GM12878 (cell line): Measurements from ENCODE around the gene CEACAM4. TPM values are rescaled to one million over a fixed set of nuclear protein-coding genes. Genes with fewer than 3 reads are reported as not detected.

Experiments
- ATAC-seq: fragments of 200-7000 bp; cut with Tn5 transposase; 3 replicates; pipeline ENCODE4 v1.9.1; 2020; ENCODE audit warnings: mild to moderate bottlenecking, moderate library complexity
- BruUV-seq: library from RNA; stranded (reverse); fragments of 400-500 nt; replicated peaks from 2 replicates; lab custom pipeline; 2021; lab: Mats Ljungman, UMichigan
- CTCF ChIA-PET: fragments of 300-600 bp; sonication (Branson Sonifier 250); formaldehyde crosslinking; extraction: SDS; loops from one replicate; lab custom pipeline; 2021; ENCODE audit warnings: inconsistent platforms; lab: Yijun Ruan, JAX
- POLR2A ChIA-PET: fragments of 350-600 bp; formaldehyde crosslinking; extraction: SDS; loops from one replicate; lab custom pipeline; 2021; ENCODE audit warnings: inconsistent platforms; lab: Charles Lee
- RAD21 ChIA-PET: fragments of 300-600 bp; sonication (Branson Sonifier 250); formaldehyde crosslinking; loops from one replicate; lab custom pipeline; 2023; ENCODE audit warnings: antibody characterized with exemption; ENCODE audit not compliant: unreplicated experiment; lab: Charles Lee
- SMC1A ChIA-PET: fragments of 300-600 bp; sonication (Branson Sonifier 250); formaldehyde crosslinking; loops from one replicate; lab custom pipeline; 2023; ENCODE audit not compliant: unreplicated experiment, uncharacterized antibody; lab: Charles Lee
- DNase-seq: peaks from one replicate; pipeline ENCODE4 v3.0.0-alpha.2; 2011; ENCODE audit warnings: low read depth, low spot score
- FAIRE-seq: peaks from 3 replicates; lab custom pipeline; 2011; peaks lifted over from hg19 to GRCh38; lab: Jason Lieb, UNC
- H2AFZ ChIP-seq: 2 replicates; pipeline ENCODE4 v1.6.0; 2011; ENCODE audit warnings: low read depth, low read length, control low read depth; ENCODE audit not compliant: control insufficient read depth
- H3K27ac ChIP-seq: 2 replicates; pipeline ENCODE4 v1.5.1; 2011; ENCODE audit warnings: control low read depth; ENCODE audit not compliant: control insufficient read depth, insufficient read depth
- H3K27me3 ChIP-seq, 2 experiments: replicated peaks in 1 of 2; 2 replicates each; pipeline versions ENCODE4 v1.6.0 to v1.6.1; 2011; ENCODE audit warnings: low read length in 1 of 2; ENCODE audit not compliant: control insufficient read depth in 2 of 2, insufficient read depth in 2 of 2
- H3K36me3 ChIP-seq, 2 experiments: 2 replicates each; pipeline ENCODE4 v1.5.1; 2011; ENCODE audit warnings: low read length in 1 of 2; ENCODE audit not compliant: control insufficient read depth in 2 of 2, insufficient read depth in 2 of 2
- H3K4me1 ChIP-seq: 2 replicates; pipeline ENCODE4 v1.6.1; 2011; ENCODE audit warnings: mild to moderate bottlenecking, low read length, moderate library complexity, mixed read lengths; ENCODE audit not compliant: control insufficient read depth, insufficient read depth
- H3K4me2 ChIP-seq: 2 replicates; pipeline ENCODE4 v1.6.0; 2011; ENCODE audit warnings: control low read depth; ENCODE audit not compliant: control insufficient read depth, insufficient read depth
- H3K4me3 ChIP-seq: fragments of 200-600 bp; sonication (generic); 2 replicates; pipeline ENCODE4 v1.5.1; 2016
- H3K79me2 ChIP-seq: 2 replicates; pipeline ENCODE4 v1.6.0; 2011; ENCODE audit warnings: low read length; ENCODE audit not compliant: control insufficient read depth, insufficient read depth
- H3K9ac ChIP-seq: 2 replicates; pipeline ENCODE4 v1.8.0; 2011; ENCODE audit warnings: low read length, control low read depth, mixed read lengths; ENCODE audit not compliant: control insufficient read depth, insufficient read depth
- H3K9me3 ChIP-seq: replicated peaks from 3 replicates; pipeline ENCODE4 v1.5.1; 2011; ENCODE audit warnings: mild to moderate bottlenecking, low read length; ENCODE audit not compliant: control insufficient read depth, insufficient read depth
- H4K20me1 ChIP-seq: 2 replicates; pipeline ENCODE4 v1.6.0; 2011; ENCODE audit not compliant: control insufficient read depth, insufficient read depth
- CEBPB ChIP-seq, 2 experiments: fragments of 150-350 bp in 1 of 2; IDR thresholded peaks; 2 replicates each; pipeline ENCODE4 v1.6.1; 2012 to 2014; ENCODE audit warnings: low read depth in 2 of 2, low read length in 2 of 2, borderline replicate concordance in 1 of 2, inconsistent platforms in 1 of 2
- HDAC2 ChIP-seq: fragments of 200-600 bp; sonication (generic); IDR thresholded peaks from 2 replicates; pipeline ENCODE4 v1.6.1; 2017
- HDGF ChIP-seq: fragments of 450-650 bp; IDR thresholded peaks from 2 replicates; pipeline ENCODE4 v1.6.1; 2016; ENCODE audit warnings: antibody characterized with exemption
- KAT2A ChIP-seq: conservative IDR thresholded peaks from 2 replicates; pipeline ENCODE4 v1.6.1; 2011; ENCODE audit warnings: low read depth, low read length; ENCODE audit not compliant: control insufficient read depth
- KLF5 ChIP-seq: fragments of 450-650 bp; IDR thresholded peaks from 2 replicates; pipeline ENCODE4 v1.6.1; 2014; ENCODE audit warnings: mild to moderate bottlenecking; ENCODE audit not compliant: partially characterized antibody
- MEF2B ChIP-seq: fragments of 450-650 bp; IDR thresholded peaks from 2 replicates; pipeline ENCODE4 v1.6.1; 2018; ENCODE audit warnings: mild to moderate bottlenecking, moderate library complexity; ENCODE audit not compliant: partially characterized antibody, poor library complexity, severe bottlenecking
- NFXL1 ChIP-seq: fragments of 450-650 bp; IDR thresholded peaks from 2 replicates; pipeline ENCODE4 v1.6.1; 2017; ENCODE audit warnings: antibody characterized with exemption, mild to moderate bottlenecking, borderline replicate concordance
- NR2C1 ChIP-seq: fragments of 450-650 bp; IDR thresholded peaks from 2 replicates; pipeline ENCODE4 v1.6.1; 2017; ENCODE audit warnings: antibody characterized with exemption, mild to moderate bottlenecking, moderate library complexity
- POU2F2 ChIP-seq: IDR thresholded peaks from 3 replicates; pipeline ENCODE4 v1.6.1; 2011; ENCODE audit warnings: low read depth, mild to moderate bottlenecking, low read length, borderline replicate concordance
- SPI1 ChIP-seq: IDR thresholded peaks from 2 replicates; pipeline ENCODE4 v1.6.1; 2011; ENCODE audit warnings: low read depth, mild to moderate bottlenecking, low read length, moderate library complexity, borderline replicate concordance; ENCODE audit not compliant: insufficient read depth
- SREBF2 ChIP-seq: IDR thresholded peaks from 2 replicates; pipeline ENCODE4 v1.6.1; 2012; ENCODE audit warnings: mild to moderate bottlenecking, low read length
- TAF1 ChIP-seq: IDR thresholded peaks from 2 replicates; pipeline ENCODE4 v1.6.1; 2011; ENCODE audit warnings: mild to moderate bottlenecking, low read depth, low read length, borderline replicate concordance
- WRNIP1 ChIP-seq: IDR thresholded peaks from 2 replicates; pipeline ENCODE4 v1.6.1; 2011; ENCODE audit warnings: low read depth, low read length, improper control_type of control experiment, borderline replicate concordance
- WGBS: methylation state at CpG from one replicate; pipeline ENCODE4 v1.1.6; 2016; ENCODE audit warnings: low lambda C conversion rate; ENCODE audit not compliant: insufficient replicate concordance, insufficient coverage; ENCODE audit errors: missing lambda C conversion rate; 5-methylcytosine and 5-hydroxymethylcytosine counted together
- in situ Hi-C: fragments of 300-500 bp; cut with MboI; formaldehyde crosslinking; loops from 9 replicates; pipeline ENCODE4 v1.14.3; 2018; ENCODE audit warnings: mixed read lengths
- intact Hi-C: fragments of 100-400 bp; cut with micrococcal nuclease; formaldehyde crosslinking; loops from one replicate; pipeline ENCODE4 v1.14.2; 2022; ENCODE audit not compliant: unreplicated experiment
- polyA plus RNA-seq, 11 experiments: library from polyadenylated mRNA; depleted of rRNA in 4 of 11; unstranded in 6 of 11; stranded (reverse) in 5 of 11; fragments of >200 nt; fragmentation: Nextera tagmentation in 4 of 11; fragmentation: Illumina TruSeq in 1 of 11; extraction: Ambion mirVana in 4 of 11; extraction: Trizol in 1 of 11; gene quantifications; 1 replicate in 1 of 11; 2 replicates in 10 of 11; pipeline versions ENCODE4 v1.2.1 to v1.2.3, GENCODE V29; 2011 to 2016; ENCODE audit warnings: inconsistent platforms in 2 of 11, missing spikeins in 2 of 11, low read depth in 1 of 11
- total RNA-seq, 4 experiments: library from RNA; depleted of rRNA in 3 of 4; stranded (reverse); fragments of >200 nt in 3 of 4; fragmentation: Illumina TruSeq in 1 of 4; extraction: Trizol in 1 of 4; gene quantifications; 2 replicates each; pipeline versions ENCODE4 v1.2.1 to v1.2.3, GENCODE V29; 2013 to 2021
- TF ChIP-seq, protein P1 (sequence below): IDR thresholded peaks from 2 replicates; pipeline ENCODE4 v1.6.1; 2012; ENCODE audit warnings: low read depth, low read length, improper control_type of control experiment
- TF ChIP-seq, protein P2 (sequence below): fragments of 450-650 bp; formaldehyde crosslinking; IDR thresholded peaks from 2 replicates; pipeline ENCODE4 v1.4.0; 2020; ENCODE audit warnings: mild to moderate bottlenecking, moderate library complexity
- TF ChIP-seq, protein P3 (sequence below), 3 experiments: IDR thresholded peaks in 2 of 3; conservative IDR thresholded peaks in 1 of 3; 2 replicates each; pipeline ENCODE4 v1.5.1; 2011; ENCODE audit warnings: low read depth in 3 of 3, low read length in 3 of 3, mild to moderate bottlenecking in 3 of 3, control low read depth in 2 of 3, moderate library complexity in 2 of 3, inconsistent platforms in 1 of 3, mixed read lengths in 1 of 3; ENCODE audit not compliant: control insufficient read depth in 2 of 3, insufficient read depth in 1 of 3; ENCODE audit errors: extremely low read depth in 1 of 3

The CEACAM4 gene
- total and polyA plus RNA-seq, 10 of the 15 experiments (the other 5 are each of a cell fraction or from before 2014, with no cell fraction given) = not detected

DNA sequence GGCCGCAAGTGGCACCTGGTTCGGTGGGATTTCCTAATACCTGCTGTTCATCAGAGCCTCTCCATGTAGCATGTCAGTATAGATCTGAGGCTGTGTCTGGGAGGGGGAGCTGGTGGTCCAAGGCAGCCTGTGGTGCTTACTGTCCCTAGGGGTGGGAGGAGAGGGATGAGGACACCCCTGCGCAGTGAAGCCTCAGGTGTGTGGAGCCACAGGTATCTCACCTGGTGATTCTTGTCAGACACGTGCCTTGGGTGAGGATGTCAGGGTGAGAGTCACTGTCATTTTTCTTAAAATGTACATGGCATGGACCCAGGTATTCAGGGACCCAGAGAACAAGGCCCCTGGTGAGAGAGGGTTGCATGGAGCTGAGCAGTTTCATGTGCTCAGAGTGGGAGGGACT is 11.7 kb downstream of the CEACAM4 start:
- ChIA-PET CTCF (no interaction called here), POLR2A (no interaction called here), RAD21 (no interaction called here), SMC1A (no interaction called here)
- Histone ChIP-seq H3K4me2 (no peak overlapping the region), H3K9ac (no peak overlapping the region), H3K36me3 (no peaks in the 10 kb centered on the region), H2AFZ (no peak overlapping the region), H3K4me1 (no peaks in the 10 kb centered on the region; the same call in 1 of the 2 replicates), H4K20me1 (no peaks in the 10 kb centered on the region), H3K27me3 (no peaks in the 10 kb centered on the region; a peak in 2 of 4 replicates), H3K9me3 (no peaks in the 10 kb centered on the region), H3K4me3 (no peak overlapping the region), H3K79me2 (no peaks in the 10 kb centered on the region), H3K27ac (no peak overlapping the region)
- TF ChIP-seq WRNIP1 = no peak
- no peak for TF ChIP-seq HDGF
- TF ChIP-seq, protein P1, sequence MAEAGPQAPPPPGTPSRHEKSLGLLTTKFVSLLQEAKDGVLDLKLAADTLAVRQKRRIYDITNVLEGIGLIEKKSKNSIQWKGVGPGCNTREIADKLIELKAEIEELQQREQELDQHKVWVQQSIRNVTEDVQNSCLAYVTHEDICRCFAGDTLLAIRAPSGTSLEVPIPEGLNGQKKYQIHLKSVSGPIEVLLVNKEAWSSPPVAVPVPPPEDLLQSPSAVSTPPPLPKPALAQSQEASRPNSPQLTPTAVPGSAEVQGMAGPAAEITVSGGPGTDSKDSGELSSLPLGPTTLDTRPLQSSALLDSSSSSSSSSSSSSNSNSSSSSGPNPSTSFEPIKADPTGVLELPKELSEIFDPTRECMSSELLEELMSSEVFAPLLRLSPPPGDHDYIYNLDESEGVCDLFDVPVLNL = no peak
- no peak for TF ChIP-seq SPI1
- no peak for TF ChIP-seq NR2C1
- TF ChIP-seq KLF5 = no peak
- no peak for TF ChIP-seq HDAC2
- no peak for TF ChIP-seq SREBF2
- no peak for TF ChIP-seq KAT2A
- no peak for TF ChIP-seq TAF1
- no peak for TF ChIP-seq POU2F2
- TF ChIP-seq CEBPB (IDR thresholded peaks at IDR 0.05; ENCODE audit: borderline replicate concordance in 1 of 2, low read depth in 2 of 2, low read length in 2 of 2) = no peak
- TF ChIP-seq, protein P2, sequence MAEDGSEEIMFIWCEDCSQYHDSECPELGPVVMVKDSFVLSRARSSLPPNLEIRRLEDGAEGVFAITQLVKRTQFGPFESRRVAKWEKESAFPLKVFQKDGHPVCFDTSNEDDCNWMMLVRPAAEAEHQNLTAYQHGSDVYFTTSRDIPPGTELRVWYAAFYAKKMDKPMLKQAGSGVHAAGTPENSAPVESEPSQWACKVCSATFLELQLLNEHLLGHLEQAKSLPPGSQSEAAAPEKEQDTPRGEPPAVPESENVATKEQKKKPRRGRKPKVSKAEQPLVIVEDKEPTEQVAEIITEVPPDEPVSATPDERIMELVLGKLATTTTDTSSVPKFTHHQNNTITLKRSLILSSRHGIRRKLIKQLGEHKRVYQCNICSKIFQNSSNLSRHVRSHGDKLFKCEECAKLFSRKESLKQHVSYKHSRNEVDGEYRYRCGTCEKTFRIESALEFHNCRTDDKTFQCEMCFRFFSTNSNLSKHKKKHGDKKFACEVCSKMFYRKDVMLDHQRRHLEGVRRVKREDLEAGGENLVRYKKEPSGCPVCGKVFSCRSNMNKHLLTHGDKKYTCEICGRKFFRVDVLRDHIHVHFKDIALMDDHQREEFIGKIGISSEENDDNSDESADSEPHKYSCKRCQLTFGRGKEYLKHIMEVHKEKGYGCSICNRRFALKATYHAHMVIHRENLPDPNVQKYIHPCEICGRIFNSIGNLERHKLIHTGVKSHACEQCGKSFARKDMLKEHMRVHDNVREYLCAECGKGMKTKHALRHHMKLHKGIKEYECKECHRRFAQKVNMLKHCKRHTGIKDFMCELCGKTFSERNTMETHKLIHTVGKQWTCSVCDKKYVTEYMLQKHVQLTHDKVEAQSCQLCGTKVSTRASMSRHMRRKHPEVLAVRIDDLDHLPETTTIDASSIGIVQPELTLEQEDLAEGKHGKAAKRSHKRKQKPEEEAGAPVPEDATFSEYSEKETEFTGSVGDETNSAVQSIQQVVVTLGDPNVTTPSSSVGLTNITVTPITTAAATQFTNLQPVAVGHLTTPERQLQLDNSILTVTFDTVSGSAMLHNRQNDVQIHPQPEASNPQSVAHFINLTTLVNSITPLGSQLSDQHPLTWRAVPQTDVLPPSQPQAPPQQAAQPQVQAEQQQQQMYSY = no peak
- TF ChIP-seq, protein P3, sequence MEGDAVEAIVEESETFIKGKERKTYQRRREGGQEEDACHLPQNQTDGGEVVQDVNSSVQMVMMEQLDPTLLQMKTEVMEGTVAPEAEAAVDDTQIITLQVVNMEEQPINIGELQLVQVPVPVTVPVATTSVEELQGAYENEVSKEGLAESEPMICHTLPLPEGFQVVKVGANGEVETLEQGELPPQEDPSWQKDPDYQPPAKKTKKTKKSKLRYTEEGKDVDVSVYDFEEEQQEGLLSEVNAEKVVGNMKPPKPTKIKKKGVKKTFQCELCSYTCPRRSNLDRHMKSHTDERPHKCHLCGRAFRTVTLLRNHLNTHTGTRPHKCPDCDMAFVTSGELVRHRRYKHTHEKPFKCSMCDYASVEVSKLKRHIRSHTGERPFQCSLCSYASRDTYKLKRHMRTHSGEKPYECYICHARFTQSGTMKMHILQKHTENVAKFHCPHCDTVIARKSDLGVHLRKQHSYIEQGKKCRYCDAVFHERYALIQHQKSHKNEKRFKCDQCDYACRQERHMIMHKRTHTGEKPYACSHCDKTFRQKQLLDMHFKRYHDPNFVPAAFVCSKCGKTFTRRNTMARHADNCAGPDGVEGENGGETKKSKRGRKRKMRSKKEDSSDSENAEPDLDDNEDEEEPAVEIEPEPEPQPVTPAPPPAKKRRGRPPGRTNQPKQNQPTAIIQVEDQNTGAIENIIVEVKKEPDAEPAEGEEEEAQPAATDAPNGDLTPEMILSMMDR (IDR thresholded peaks at IDR 0.05 in 2 of 3, conservative IDR thresholded peaks at IDR 0.05 in 1 of 3; ENCODE audit: control insufficient read depth in 2 of 3, extremely low read depth in 1 of 3, insufficient read depth in 1 of 3, low read depth in 3 of 3, low read length in 3 of 3) = no peak
- TF ChIP-seq NFXL1 = no peak
- no peak for TF ChIP-seq MEF2B
- no peak for ATAC-seq
- in situ Hi-C loops = no loop called here
- WGBS = 8% methylated on average over 4 of the region's 4 CpGs
- BruUV-seq = no TSS peak
- intact Hi-C loops = no loop called here
- DNase-seq = no peak
- no peak for FAIRE-seq
